GM10266 (cell line): ENCODE measurements around the gene ZSCAN30.

Experiments
- DNase-seq: peaks from one replicate; pipeline ENCODE4 v3.0.0; 2012; ENCODE audit errors: extremely low spot score
- CTCF ChIP-seq: IDR thresholded peaks from 2 replicates; pipeline ENCODE4 v1.5.1; 2012; ENCODE audit warnings: mild to moderate bottlenecking, low read depth; ENCODE audit not compliant: control insufficient read depth, insufficient read depth; ENCODE audit errors: missing control alignments

ZSCAN30 gene

GRCh38 chr18:35296060-35296459, 6.0 kb upstream of the ZSCAN30 start:
- TF ChIP-seq CTCF: no peak
- no peak for DNase-seq

- TF ChIP-seq CTCF: no peak
- DNase-seq: no peak
Measured at GRCh38 chr18:35291166-35291565, 1.1 kb upstream of the ZSCAN30 start.

- DNase-seq: no peak
- no peak for TF ChIP-seq CTCF
Measured at GRCh38 chr18:35289727-35290093, 319 bp downstream of the ZSCAN30 start.

GRCh38 chr18:35289293-35289692, 736 bp downstream of the ZSCAN30 start:
- TF ChIP-seq CTCF: no peak
- no peak for DNase-seq

GRCh38 chr18:35284841-35285240, 5.2 kb downstream of the ZSCAN30 start:
- TF ChIP-seq CTCF: no peak
- DNase-seq: no peak

GRCh38 chr18:35283923-35284794, 5.9 kb downstream of the ZSCAN30 start:
- no peak for TF ChIP-seq CTCF
- DNase-seq: no peak

- no peak for TF ChIP-seq CTCF
- DNase-seq: no peak
Measured at GRCh38 chr18:35282353-35282752, 7.7 kb downstream of the ZSCAN30 start.
